GM19324 (cell line): ENCODE measurements around the gene DUSP10.

Experiments
- ATAC-seq: cut with Tn5 transposase; IDR thresholded peaks from one replicate; pipeline ENCODE4 v1.9.1; 2021; ENCODE audit warnings: mild to moderate bottlenecking, moderate library complexity; ENCODE audit not compliant: unreplicated experiment, low FRiP score

Gene DUSP10

DNA sequence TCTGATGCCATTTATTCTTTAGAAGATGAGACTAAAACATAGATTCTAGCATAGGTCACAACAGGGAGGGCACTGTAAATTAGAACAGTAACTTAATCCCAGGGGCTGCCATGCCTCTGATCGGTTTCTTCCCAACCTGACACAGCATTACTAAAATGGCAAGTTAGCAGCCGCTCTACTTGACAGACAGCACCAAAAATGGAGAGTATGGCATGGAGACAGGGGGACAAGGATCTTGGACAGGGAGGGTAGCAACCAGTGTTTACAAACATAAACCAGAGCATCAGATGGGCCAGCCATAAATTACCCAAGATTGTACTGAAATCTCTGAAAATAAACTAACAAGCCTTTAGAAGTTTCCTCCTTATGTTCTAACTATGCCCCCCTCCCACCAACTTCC, 5.9 kb downstream of the DUSP10 start:
- ATAC-seq = no peak

DNA sequence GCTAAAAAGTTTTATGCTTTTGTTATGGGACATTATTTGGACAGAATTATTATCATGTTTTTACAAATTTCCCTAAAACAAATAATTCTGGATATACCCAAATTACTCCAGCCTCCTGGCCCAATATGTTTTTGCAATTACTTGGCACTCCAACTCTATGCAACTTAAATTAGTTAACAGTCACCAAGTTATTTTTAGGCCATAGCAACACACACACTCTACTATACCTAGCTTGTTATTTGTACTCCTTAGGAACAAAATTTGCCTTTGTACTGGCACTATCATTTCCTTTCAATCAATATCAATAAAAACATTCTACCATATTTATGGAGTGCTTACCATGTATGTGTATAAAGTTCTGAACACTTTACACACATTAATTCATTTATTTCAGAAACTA, 7.7 kb downstream of the DUSP10 start:
- ATAC-seq = no peak

GRCh38 chr1:221732052-221732451, 9.8 kb downstream of the DUSP10 start:
- ATAC-seq = no peak

GRCh38 chr1:221729771-221730330, 12.0 kb downstream of the DUSP10 start:
- no peak for ATAC-seq

GRCh38 chr1:221728037-221728505, 13.8 kb downstream of the DUSP10 start:
- no peak for ATAC-seq

- ATAC-seq = no peak
These were observed 14.5 kb downstream of the DUSP10 start for GRCh38 chr1:221727146-221728036.

GRCh38 chr1:221725735-221726672, 15.9 kb downstream of the DUSP10 start:
- ATAC-seq = peak; percentile 55

GRCh38 chr1:221724931-221725605, 16.8 kb downstream of the DUSP10 start:
- ATAC-seq = no peak

- ATAC-seq = no peak
These were observed 18.0 kb downstream of the DUSP10 start for GRCh38 chr1:221723848-221724236.

- ATAC-seq = no peak
These were observed 18.7 kb downstream of the DUSP10 start for GRCh38 chr1:221723018-221723847.

- ATAC-seq = no peak
These were observed 19.5 kb downstream of the DUSP10 start for GRCh38 chr1:221722254-221723017.

DNA sequence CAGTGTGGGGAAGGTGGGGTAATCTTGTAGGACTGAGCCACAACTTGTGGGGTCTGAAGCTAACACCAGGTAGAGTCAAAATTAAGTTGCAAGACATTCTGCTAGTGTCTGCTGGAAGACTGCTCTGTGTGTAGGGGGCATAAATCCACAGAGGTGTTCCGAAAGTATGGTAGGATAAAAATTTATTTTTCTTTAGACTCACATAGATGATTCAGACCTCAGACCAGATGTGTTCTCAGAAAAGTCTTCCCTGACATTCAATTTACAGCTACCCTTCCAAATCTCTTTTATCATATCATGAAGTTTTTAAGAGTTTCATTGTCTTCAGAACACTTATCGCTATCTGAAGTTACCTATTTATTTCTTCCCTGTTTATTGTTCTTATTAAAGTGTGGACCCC, 21.3 kb downstream of the DUSP10 start:
- no peak for ATAC-seq

DNA sequence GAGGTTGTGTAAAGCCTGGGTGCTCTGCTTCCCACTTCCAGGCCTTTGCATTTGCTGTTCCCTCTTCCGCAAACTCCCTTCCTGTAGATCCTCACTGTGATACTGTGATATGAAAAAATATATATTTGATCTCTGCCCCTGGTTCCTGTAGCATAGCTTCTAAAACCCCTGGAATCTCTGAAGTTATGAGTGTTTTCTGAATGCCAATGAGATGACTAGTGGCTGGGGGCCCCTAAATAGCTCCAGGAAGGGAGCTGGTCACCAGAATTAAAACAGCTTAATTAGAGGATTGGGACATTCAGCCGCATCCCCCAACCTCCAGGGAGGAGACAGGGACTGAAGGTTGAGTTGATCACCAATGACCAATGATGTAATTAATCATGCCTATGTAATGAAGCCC, 21.9 kb downstream of the DUSP10 start:
- ATAC-seq = no peak

DNA sequence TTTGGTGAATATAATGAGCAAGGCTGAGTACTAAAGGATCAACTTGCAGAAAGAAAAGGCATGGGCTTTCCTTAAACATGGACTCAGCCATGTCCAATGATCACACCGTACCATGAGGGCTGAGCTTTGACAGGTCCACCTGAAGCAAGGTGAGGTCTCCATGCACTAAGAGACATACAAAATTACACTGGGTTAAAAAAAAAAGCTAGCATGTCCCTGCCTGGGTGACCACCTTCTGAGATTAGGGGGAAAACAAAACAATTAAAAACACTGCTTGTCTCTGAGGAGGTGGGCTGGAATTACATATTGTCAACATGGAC, 22.7 kb downstream of the DUSP10 start:
- no peak for ATAC-seq

- ATAC-seq = no peak
These were observed 23.3 kb downstream of the DUSP10 start for GRCh38 chr1:221718381-221719277.

- ATAC-seq = no peak
These were observed 24.4 kb downstream of the DUSP10 start for GRCh38 chr1:221717485-221717853.

GRCh38 chr1:221716713-221717484, 25.0 kb downstream of the DUSP10 start:
- no peak for ATAC-seq
